Measurements from ENCODE around the gene PIK3CB.

PIK3CB gene

GRCh38 chr3:138675393-138675792, 159.3 kb downstream of the PIK3CB start:
- no peak for DNase-seq

DNA sequence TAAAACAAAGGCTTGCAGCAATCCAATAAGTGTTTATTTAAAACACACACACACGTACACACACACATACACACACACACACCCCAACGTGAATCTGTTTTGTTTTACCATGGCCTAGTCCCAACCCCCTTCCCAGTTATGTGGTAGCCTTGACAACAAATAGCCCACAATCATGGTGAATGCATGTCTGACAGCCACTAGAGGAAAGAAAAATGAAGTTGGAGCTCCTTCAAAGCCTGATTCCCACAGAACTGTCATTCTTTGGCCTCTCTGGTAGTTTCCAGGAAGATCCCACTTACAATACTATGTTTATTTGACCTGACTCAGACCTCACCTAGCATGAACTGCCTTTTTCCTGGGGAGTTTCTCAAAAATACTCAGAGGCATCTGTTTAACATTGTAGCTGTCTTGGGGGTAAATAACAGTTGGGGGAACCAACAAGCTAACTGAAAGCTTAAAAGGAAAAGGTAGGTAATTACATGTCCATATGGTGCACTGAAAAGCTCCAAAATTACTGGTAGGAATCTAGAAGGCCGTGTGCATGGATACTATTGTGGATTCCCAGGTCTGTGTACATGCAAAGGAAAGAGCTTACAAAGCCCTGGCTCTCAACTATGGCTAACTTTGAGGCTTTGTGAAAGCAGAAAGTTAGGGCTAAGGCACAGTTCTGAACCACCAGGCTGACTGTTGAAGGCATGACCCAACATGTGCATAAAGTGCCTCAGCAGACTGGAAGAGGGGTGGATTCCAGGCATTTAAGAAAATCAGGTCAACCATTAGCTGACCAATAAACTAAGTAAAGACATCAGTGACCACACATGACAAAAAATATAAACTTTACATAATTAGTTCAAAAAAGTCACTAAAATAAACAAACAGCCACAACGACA, 160.8 kb downstream of the PIK3CB start:
- no peak for DNase-seq

DNA sequence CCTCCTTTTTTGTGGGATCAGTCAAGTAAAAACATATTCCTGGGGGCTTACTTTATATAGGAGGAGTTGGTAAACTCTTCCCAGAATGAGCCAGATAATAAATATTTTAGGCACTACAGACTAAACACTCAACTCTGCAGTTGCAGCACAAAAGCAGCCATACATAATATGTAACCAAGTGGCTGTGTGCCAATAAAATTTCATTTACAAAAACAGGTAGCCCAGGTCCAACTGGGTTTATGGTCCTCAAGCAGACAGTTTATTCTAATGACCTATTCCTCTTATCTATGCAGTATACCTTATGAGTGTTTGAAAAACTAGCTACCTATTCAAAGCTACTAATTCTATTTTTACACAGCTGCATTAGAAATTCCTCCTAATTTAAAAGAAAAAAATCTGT, 164.3 kb downstream of the PIK3CB start:
- no peak for DNase-seq

DNA sequence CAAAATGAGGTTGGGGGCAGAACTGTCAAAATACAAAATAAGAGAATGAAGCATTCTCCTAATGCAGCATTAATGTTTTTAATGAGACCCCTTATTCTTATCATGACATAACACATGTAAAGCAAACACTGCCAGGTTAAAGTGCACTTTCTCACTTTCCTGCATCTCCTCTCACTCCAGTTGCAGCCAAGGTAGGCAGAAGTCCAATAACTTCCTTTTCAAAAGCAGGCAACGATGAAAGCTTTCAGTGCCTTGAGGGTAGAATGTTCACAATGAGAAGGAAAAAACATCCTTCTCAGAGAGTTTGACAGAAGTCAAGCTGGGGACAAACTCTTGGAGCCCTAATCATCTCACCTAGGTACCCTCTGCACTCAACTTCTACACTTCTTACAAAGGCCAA, 166.6 kb downstream of the PIK3CB start:
- no peak for DNase-seq

- no peak for DNase-seq
These were observed 177.2 kb downstream of the PIK3CB start for GRCh38 chr3:138657508-138657907.

DNA sequence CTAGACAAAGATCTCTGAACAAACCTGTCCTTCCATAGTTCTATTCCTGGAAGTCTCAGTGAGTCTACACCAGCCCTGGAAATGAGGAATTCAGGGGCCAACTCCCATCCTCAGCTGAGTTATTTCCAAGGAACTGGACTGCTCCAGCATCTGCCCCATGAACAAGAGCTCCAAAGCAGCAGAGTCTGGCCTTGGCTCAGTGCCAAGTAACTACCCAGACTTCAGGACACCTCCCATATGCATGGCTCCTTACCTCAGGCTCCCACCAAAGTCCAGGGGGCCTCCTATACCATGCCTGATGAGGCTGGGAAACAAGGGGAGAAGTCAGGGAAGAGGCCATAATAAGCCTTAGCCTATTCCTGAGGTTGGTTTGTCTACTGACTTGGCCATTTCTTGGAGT, 181.2 kb downstream of the PIK3CB start:
- DNase-seq: no peak

DNA sequence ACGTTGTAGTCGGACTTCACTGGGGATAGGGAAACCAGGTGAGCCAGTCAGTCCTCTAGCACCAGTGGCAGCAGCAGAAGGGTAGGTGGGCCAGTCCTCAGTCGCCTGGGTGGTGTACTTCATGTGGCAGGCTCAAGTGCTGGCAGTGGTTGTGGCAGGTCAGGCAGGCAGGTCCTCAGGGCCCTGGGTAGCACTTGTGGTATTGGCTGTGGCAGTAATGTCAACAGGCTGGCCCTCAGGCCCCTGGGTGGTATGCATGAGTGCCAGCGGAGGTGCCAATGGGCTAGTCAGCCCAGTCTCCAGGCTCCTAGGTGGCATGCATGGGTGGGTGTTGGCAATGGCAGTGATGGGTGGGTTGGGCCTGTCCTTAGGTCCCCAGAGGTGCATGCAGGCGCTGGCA, 185.6 kb downstream of the PIK3CB start:
- DNase-seq: no peak

- DNase-seq: no peak
These were observed 188.2 kb downstream of the PIK3CB start for GRCh38 chr3:138646513-138646912.

DNA sequence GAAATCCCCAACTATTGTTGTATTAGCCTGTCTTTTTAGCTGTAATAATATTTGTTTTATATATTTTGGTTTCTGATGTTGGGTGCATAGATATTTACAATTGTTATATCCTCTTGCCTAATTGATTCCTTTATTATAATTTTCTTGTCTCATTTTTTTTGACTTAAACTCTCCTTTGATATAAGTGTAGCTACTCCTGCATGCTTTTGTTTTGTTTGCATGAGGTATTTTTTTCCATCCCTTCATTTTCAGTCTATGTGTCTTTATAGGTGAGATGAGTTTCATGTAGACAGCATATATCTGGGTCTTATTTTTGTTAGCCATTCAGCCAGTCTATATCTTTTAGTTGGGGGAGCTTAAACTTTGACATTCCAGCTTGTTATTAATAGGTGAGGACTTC, 188.7 kb downstream of the PIK3CB start:
- DNase-seq: no peak

GRCh38 chr3:138642927-138643253, 191.8 kb downstream of the PIK3CB start:
- no peak for DNase-seq

GRCh38 chr3:138642226-138642926, 192.4 kb downstream of the PIK3CB start:
- no peak for DNase-seq

DNA sequence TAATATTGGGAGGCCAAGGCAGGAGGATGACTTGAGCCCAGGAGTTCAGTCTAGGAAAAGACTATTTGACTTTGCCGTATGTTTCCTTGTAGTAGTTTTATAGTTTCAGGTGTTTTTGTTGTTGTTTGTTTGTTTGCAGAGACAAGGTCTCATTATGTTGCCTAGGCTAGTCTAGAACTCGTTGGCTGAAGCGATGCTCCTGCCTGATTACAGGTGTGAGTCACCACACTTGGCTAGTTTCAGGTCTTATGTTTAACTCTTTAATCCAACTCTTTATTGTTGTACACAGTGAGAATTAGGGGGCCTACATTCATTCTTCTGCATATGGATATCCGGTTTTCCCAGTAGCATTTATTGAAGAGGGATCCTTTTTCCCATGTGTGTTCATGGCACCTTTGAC, 194.2 kb downstream of the PIK3CB start:
- no peak for DNase-seq

- no peak for DNase-seq
These were observed 196.1 kb downstream of the PIK3CB start for GRCh38 chr3:138638641-138639040.

DNA sequence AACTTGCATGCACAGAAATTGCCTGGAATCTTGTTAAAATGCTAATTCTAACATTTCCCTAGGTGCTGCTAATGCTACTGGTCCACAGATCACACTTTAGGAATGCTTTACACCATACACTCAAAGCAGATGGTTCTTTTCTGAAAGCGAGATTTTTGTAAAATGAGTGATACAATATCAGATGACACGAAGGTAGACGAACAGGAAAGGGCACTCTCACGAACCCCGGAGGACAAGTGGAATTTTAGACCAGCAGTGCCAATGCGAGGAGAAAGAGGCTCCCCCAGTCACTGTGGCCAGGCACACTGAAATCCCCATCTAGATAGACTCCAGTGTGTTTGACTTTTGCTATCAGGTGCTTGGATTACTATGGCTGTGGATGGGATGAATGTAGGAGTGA, 205.2 kb downstream of the PIK3CB start:
- no peak for DNase-seq

- no peak for DNase-seq
These were observed 208.9 kb downstream of the PIK3CB start for GRCh38 chr3:138625707-138626365.

- no peak for DNase-seq
These were observed 210.2 kb downstream of the PIK3CB start for GRCh38 chr3:138624518-138624917.

DNA sequence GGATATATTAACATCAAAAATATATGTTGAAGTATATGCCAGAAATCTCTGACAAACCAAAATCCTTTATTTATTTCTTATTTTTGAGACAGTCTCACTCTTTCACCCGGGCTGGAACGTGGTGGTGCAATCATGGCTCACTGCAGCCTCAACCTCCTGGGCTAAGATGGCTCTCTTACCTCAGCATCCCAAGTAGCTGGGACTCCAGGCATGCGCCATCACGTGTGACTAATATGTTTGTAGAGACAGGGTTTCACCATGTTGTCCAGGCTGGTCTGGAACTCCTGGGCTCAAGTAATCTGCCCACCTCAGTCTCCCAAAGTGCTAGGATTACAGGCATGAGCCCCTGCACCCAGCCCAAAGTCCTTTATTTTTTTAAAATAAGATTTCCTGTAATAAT, 214.3 kb downstream of the PIK3CB start:
- DNase-seq: no peak

DNA sequence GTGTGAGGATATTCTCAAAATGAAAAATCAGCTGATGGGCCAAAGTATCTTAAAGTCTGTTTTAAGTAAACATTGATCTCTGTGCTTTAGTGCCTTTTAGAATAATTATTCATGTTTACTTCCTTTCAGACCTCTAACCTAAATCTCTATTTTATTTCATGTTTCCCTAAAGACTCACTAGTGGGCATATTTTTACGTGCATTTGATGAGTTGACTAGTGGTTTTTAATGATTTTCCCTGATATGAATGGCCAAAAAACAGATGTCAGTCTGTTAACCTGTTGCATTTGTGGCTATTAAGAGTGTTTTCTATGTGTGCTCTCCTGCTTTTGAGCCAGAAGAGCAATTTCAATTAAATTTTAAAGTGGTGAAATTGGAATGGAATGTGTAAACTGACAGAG, 219.3 kb downstream of the PIK3CB start:
- no peak for DNase-seq

DNA sequence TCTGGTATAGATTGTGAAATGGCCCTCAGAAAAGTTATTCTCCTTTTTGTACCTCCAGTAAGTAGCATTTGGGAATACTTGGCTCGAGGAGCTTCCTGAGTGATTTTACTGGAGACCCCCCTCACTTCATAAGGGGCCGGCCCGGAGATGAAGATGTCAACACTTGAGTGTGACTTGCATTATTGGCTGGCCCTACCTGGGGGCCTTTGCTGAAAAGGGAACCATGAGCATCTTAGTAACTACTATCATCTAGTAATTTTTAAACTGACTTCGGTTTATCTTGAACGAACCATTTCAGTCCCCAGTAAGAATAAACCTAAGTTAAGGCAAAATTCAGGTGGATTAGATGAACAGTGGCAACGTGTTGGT, 224.8 kb downstream of the PIK3CB start:
- no peak for DNase-seq

DNA sequence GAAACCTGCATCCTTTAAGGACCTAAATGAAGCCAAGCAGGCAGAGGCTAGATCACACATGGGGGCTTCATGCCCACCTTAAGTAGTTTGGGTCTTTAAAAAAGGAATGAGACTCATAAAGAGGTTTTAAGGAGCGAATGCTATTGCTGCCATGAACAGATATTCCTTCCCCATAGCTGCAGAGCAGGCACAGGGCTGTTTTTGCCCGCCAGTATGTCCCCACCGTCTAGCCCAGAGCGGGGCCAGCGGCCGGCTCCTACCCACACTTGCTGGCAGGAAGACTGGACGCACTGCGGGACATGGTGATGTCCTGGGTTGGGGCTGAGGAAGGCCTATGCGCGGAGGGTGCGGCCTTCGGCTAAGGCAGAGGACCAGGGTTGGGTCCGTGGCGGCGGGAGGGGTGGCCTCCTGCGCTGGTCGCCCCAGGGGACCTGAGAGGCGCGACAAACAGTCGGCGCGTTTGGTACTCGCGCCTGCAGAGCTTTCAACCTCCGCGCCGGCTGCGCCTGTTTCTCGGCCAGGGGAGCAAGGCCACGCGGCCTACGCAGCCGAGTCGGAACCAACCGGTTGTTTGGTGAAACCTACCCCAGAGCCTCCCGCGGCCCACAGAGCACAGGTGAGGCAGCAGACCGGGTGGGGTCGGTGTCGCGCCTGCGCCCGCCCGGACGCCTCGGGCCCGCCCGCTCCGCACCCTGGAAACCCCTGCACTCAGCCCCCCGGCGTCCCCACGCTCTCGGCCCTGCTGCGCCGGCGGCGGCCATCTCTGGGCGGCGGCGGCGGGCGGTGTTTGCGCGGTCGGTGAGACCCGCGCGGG, 226.2 kb downstream of the PIK3CB start, which contains the start of gene FAIM:
Gene FAIM (plus strand): TSS at position 450 of the 814 bp plus-strand sequence. CDS start 10,956 bp downstream, outside the sequence.
- peak; percentile 60 for DNase-seq

DNA sequence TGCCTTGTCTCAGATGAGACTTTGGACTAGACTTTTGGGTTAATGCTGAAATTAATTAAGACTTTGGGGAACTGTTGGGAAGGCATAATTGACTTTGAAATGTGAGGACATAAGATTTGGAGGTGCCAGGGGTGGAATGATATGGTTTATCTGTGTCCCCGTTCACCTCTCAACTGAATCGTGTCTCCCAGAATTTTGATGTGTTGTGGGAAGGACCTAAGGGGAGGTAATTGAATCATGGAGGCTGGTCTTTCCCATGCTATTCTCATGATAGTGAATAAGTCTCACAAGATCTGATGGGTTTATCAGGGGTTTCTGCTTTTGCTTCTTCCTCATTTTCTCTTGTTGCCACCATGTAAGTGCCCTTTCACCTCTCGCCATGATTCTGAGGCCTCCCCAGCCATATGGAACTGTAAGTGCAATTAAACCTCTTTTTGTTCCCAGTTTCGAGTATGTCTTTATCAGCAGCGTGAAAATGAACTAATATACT, 230.6 kb downstream of the PIK3CB start:
- DNase-seq: peak; percentile 68
